UCSD-AML1 (cell line): ENCODE data around the gene GSTA3.
"Not testable (repeated sequence)": the region's sequence is repeated elsewhere in the genome, so short reads cannot be mapped to it uniquely, and the experiment has no call there.

Experiments used
- DNase-seq: peaks from one replicate; lab custom pipeline; 2025; ENCODE audit not compliant: unreplicated experiment; lab: John Stamatoyannopoulos, UW

GSTA3 gene

GRCh38 chr6:52909531-52909930 is at the start of gene GSTA3:
Gene GSTA3, minus strand, starts transcription at chr6:52909698. Its CDS starts 3,864 bp downstream, at chr6:52905834.
- no peak for DNase-seq

- no peak for DNase-seq
Measured at GRCh38 chr6:52958546-52959255, 49.2 kb upstream of the GSTA3 start.

GRCh38 chr6:52955871-52956270 is 46.4 kb upstream of the GSTA3 start:
- no peak for DNase-seq

DNA sequence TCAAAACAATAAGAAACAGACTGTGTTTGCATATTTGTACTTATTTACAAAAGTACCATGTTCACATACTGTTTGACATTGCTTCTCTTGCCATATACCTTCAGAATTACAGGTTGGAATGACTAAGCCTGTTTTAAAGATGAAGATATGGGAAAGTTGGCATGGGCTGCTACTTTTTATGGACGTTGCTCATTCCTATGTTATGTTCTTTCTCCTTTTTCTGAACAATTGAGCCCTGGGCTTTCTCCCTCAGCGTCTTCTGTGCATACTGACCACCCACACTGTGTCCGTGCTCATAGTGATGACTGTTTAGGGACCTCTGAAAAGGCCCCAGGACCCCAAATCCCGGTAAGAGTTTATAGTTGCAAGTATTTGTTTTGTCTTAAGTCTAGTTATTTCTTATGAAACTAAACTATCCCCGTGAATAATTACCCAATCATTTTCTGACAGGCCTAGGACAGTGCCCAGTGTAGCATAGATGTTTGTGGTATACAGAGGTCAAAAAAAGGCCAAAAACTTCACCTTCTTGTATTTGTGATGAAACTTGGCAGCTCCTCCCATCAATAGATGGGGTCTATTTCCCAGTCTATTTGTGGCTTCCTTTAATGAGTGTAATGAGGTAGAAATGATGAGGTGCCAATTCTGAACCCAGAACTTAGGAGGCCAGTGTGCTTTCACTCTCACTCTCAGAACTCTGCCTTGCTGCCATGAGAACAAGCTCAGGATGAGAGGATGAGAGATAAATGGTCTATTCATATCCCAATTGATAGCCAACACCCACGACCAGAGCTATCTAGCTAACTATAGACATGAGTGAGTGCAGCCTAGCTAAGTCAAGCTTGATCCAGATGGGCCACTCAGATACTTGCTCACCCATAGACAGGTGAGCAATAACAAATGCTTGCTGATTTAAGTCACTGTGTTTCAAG is 44.7 kb upstream of the GSTA3 start:
- no peak for DNase-seq

DNA sequence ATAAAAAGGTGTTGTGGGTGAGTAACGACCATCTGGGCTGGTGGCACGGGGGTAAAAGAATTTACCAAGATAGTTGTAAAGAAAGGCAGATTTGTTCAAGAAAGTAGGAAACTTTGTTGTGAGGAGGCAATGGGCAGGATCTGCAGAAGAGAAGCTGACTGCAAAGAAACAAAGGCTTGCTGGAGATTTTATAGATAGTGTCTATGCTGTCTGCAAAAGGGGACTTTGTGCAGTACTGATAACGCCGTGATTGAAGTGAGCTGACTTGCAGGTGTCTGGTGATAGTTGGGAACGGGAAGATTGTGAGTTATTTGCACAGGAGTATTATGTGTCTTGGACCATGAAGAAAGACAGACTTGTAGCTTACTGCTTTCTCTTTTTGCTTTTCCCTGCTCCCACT is 36.8 kb upstream of the GSTA3 start:
- DNase-seq = no peak

DNA sequence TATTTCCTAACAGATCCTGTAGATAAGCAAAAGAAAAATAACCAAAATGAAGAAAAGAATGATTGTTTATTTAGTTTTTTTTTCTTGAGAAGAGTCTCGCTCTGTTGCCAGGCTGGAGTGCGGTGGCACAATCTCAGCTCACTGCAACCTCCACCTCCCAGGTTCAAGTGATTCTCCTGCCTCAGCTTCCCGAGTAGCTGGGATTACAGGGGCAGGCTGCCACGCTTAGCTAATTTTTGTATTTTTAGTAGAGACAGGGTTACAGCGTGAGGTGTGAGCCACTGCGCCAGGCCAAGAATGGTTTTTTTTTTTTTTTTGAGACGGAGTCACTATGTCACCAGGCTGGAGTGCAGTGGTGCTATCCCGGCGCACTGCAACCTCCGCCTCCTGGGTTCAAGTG is 33.3 kb upstream of the GSTA3 start:
- DNase-seq = not testable (repeated sequence)

GRCh38 chr6:52942221-52942620 is 32.7 kb upstream of the GSTA3 start:
- no peak for DNase-seq

GRCh38 chr6:52937908-52938307 is 28.4 kb upstream of the GSTA3 start:
- DNase-seq = no peak

- DNase-seq = no peak
Measured at GRCh38 chr6:52933778-52934177, 24.3 kb upstream of the GSTA3 start.

- no peak for DNase-seq
Measured at GRCh38 chr6:52931351-52931750, 21.9 kb upstream of the GSTA3 start.

DNA sequence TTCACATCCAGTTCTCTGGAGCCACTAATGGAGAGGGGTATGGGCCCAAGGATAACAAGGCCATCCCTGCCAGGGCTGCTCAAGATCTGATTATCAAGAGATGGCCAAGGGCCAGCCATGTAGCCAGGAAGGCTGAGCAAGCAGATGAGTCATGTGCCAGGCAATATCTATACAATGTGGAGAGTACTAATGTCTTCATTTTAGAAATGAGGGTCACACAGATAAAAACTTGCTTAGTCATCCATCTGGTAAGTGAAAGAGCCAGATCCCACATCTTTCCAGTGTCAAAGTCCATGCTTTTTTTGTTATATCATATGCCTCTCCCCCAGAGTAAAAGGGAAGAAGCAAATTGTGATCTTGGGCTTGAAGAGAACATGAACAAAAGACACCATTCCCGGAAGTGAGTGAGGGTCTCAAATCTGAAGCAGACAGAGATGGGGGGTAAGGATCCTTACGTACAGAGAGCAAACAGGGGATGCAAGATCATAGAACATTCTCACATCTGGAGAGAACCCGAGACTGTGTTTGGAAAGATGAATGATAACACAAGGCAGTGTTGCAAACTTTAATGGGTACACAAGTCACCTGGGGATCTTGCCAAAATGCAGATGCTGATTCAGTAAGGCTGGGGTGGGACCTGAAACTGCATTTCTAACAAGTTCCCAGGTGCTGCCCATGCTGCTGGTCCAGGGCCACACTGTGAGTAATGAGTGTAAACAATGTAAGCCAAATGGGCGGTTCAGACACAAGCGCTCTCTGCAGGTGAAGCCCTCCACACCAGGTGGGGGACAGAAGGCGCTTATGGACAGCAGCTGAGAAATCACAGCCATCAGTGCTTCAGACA is 20.0 kb upstream of the GSTA3 start:
- DNase-seq = no peak

GRCh38 chr6:52927451-52927850 is 18.0 kb upstream of the GSTA3 start:
- no peak for DNase-seq

GRCh38 chr6:52925919-52926792 is 16.7 kb upstream of the GSTA3 start:
- DNase-seq = no peak

GRCh38 chr6:52925042-52925441 is 15.5 kb upstream of the GSTA3 start:
- no peak for DNase-seq

DNA sequence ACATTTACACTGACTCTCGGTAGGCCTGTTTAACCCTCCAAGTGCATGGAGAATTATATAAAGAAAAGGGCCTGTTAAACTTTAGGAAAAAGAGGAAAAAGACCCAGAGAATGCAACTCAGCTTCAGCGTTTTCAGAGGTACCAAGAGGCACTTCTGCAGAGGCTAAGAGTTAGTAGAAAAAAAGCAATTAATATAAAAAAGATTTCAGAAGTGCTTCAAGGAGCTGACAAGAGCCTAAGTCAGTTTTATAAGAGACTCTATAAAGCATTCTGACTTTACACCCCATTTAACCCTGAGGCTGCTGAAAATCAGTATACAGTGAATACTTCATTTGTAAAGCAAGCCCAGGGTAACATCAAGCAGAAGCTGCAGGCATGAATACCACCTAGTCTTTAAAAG is 14.2 kb upstream of the GSTA3 start:
- DNase-seq = not testable (repeated sequence)

DNA sequence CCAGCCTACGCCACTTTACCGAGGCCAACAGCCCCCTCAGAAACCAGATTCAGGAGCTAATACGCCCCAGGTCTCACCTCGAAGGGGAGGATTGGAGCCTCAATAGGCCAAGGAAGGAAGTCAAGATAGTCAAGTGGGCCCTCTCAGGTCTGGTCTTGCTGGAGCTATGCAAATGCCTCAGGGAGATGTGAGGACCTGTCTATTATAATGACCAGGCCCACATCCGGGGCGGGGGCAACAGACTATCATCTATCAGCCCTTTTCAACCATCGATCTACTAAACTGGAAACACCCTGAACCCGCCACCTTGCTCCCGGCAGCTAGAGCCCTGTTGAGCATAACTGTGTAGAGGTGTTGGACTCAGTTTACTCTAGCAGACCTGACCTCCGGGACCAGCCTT is 12.7 kb upstream of the GSTA3 start:
- no peak for DNase-seq

DNA sequence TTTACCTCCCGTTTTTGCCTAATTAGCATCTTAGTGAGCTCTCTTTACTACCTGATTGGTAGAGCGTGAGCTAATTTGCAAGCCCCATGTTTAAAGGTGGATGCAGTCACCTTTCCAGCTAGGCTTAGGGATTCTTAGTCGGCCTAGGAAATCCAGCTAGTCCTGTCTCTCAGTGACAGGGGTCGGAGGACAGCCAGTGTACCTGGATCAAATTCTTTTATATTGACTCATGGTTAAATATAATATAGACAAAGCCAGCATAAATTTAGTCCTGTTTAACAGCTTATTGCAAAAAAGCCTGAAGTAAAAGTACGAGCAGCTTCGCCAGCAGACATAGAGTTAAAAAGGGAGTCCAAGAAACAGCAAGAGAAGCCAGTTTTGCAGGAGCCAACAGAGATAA is 12.2 kb upstream of the GSTA3 start:
- DNase-seq = no peak

DNA sequence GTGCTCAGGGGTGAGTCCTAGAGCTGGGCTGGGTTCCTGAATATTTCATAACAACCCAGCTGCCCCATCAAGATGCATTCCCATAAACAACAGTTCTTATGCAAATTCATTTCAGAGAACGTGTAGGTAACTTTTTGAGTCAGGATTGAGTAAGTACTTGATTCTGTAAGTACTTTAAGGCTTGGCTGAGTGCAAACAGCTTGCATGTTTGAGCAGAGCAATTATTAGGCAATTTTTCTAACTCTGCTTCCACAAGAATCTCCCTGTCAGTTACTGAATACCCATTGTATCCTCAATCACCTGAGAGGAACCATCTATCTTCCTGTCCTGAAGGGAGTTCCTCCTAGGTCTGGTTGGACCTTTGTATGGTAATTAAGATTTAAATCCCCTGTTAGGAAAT is 10.0 kb upstream of the GSTA3 start:
- DNase-seq = not testable (repeated sequence)

GRCh38 chr6:52918771-52919170 is 9.3 kb upstream of the GSTA3 start:
- not testable (repeated sequence) for DNase-seq

DNA sequence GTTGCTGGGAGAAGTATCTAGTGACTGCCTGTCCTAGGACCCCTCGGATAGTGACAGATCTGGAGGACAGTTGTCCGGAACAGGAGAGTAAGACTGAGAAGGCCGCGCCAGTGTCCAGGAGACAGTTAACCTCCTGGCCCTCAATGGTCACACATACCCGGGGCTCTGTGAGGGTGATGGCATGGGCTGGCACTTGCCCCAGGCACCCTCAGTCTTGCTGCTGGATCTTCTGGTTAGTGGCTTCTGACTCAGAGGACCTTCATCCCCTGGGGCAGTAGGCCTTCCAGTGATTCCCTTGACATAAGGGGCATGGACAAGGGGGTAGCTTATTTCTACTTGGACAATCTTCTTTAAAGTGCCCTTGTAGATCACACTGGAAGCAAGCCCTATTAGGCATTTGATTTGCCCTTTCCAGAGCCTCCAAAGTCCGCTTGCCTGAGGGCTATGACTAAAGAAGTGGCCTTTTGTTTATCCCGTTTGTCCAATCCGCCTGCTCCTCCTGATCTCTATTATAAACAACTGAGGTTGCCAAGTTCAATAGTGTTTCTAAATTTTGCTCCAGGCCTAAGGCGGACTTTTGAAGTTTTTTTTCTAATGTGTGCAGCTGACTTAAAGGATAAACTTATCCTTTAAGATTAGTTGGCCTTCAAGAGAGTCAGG is 8.7 kb upstream of the GSTA3 start:
- DNase-seq = not testable (repeated sequence)
